ENCODE results near the gene NRXN3.

GRCh38 chr14:78308079-78308478 lies 137.9 kb downstream of the NRXN3 start:
- no peak for TF ChIP-seq CTCF (IDR thresholded peaks at IDR 0.05)
- no peak for TF ChIP-seq EZH2 (IDR thresholded peaks at IDR 0.05)
